HG02852 (cell line): ENCODE results near the gene B4GALNT3.

ENCODE experiments used
- ATAC-seq: cut with Tn5 transposase; IDR thresholded peaks from one replicate; pipeline ENCODE4 v1.9.1; 2021; ENCODE audit warnings: mild to moderate bottlenecking, moderate library complexity; ENCODE audit not compliant: unreplicated experiment

Gene B4GALNT3

GRCh38 chr12:537772-538171 lies 78.0 kb downstream of the B4GALNT3 start:
- no peak for ATAC-seq

DNA sequence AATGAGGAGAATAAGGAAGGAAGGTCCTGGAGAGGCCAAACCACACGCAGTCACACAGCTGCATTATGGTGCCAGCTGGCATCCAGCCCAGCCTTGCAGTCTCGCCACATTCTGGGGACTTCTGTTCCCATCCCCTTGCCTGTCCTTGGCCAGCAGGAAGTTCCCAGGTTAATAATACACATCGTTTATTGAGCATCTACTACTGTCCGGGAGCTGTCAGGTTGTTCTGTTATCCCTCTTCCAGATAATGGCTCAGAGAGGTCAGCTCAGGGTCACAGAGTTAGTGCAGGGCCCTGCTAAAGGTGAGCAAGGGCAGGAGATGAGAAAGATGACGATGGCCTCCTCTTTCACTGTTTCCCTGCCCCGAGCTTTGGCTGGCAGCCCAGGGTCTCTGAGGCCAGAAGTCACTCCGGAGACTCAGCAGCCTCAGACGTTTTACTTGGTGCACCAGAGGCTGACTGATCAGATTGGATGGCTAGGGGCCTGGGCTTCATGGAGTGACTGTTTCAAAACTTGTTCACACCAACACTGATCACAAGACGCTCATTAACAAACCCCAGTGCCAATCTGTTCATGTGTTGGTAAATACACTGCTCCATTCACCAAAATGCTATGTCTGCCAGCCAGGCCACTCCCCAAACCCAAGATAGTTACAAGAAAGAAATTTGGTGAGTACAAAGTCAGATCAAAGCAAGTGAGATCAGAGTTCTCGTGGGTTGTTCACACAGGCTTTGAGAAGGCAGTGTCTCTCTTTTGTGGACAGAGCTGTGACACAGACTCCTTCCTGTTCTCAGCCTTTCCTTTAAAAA lies 79.2 kb downstream of the B4GALNT3 start:
- ATAC-seq, result no peak

DNA sequence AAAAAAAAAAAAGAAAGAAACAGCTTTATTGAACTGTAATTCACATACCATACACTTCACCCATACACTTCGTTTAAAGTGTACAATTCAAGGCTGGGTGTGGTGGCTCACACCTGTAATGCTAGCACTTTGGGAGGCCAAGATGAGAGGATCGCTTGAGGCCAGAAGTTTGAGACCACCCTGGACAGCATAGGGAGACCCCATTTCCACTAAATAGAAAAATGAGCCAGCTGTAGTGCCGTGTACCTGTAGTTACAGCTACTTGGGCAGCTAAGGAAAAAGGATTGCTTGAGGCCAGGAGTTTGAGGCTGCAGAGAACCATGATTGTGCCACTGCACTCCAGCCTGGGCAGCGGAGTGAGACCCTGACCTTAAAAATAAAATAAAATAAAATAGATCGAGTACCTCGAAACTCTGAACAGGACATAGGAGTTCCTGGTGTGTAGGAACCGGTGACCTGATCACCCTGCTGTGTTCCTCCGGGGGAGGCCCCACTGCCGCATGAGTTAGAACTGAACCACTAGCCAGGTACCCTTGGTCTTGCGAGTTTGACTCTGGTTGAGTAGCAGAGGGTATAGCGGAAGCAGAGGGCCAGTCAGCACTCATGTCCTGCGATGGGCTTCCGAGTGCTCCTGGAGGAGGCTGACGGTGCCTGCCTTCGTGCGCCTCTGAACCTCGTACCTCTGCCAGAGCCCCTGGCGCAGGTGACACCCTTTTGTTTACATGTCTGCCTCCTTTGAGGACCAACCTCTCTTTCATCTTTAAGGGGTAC lies 80.0 kb downstream of the B4GALNT3 start:
- ATAC-seq, result no peak

GRCh38 chr12:541676-542324 lies 82.1 kb downstream of the B4GALNT3 start:
- no peak for ATAC-seq

DNA sequence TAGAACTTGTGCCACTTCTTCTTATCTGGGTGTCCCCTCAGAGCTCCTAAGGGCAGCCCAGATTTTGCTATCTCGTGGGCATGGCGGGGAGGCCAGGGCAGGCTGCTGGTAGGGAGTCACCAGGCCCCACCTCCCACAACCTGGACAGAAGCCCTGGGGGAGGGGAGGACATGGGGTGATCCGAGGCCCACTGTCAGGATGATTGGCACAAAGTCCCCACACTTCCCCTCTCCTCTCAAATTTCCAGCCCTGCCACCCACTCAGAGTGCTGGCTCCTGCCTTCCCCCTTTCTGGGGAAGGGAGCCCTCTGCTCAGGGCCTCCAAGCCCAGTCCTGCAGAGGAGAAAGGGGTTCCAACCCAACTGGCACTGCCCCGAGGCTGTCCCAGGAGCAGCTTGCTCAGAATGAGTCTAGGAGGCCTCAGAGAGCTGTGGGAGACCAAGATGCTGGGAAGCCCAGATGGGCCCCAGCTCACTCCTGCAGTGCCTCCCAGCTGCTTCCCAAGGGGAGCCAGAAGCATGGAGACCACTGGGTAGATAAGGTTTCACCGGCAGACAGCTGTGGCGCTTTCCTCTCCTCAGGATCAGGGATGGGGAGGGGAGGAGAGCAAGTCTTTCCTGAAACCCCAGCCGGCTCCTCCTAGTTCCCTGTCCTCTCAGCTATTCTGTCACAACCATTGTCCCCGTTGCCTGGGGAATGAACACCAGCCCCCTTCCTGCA lies 82.8 kb downstream of the B4GALNT3 start:
- no peak for ATAC-seq

DNA sequence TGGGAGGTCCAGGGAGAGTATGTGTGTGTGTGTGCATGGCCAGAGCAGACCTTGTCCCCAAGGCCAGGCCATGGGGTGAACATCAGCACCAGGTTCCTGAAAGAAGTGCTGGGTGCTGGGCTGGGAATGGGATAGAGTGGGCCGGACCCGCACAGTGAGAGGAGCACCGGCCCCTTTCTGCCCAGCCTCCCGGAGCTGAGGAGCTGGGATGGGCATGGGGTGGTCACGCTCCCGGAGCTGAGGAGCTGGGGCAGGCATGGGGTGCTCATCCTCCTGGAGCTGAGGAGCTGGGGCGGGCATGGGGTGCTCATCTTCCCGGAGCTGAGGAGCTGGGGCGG lies 83.3 kb downstream of the B4GALNT3 start:
- no peak for ATAC-seq

GRCh38 chr12:544142-544541 lies 84.4 kb downstream of the B4GALNT3 start:
- ATAC-seq, result no peak

DNA sequence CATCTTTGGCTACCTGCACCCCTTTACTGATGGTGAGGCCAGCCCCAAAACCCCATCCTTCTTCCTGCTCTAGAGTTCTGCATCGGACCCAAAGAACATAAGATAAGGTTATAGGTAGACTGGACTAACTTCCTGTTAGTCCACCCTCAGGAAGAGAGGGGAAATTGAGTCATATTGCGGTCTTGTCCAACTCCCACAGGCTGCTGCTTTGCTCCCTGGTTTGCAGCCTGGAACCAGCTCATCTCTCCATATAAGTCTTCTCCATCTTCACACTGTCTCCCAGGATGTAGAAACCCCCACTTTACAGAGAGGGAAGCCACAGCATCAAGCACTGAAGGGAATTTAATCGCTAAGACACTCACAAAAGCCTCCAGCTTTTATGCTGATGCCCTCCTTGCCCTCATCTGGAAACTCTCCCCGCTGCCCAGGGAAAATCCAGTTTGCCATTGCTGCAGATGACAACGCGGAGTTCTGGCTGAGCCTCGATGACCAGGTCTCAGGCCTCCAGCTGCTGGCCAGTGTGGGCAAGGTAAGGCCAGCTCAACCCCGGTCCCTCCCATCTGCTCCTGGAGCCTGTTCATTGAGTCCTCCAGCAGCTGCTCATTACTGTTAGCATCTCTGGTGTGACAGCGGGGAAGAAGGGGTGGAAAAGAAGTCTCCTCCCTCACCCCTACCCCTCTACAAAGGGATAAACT lies 85.3 kb downstream of the B4GALNT3 start:
- ATAC-seq, result no peak

GRCh38 chr12:545835-546234 lies 86.1 kb downstream of the B4GALNT3 start:
- no peak for ATAC-seq

- no peak for ATAC-seq
These were observed 86.7 kb downstream of the B4GALNT3 start for GRCh38 chr12:546265-546919.

DNA sequence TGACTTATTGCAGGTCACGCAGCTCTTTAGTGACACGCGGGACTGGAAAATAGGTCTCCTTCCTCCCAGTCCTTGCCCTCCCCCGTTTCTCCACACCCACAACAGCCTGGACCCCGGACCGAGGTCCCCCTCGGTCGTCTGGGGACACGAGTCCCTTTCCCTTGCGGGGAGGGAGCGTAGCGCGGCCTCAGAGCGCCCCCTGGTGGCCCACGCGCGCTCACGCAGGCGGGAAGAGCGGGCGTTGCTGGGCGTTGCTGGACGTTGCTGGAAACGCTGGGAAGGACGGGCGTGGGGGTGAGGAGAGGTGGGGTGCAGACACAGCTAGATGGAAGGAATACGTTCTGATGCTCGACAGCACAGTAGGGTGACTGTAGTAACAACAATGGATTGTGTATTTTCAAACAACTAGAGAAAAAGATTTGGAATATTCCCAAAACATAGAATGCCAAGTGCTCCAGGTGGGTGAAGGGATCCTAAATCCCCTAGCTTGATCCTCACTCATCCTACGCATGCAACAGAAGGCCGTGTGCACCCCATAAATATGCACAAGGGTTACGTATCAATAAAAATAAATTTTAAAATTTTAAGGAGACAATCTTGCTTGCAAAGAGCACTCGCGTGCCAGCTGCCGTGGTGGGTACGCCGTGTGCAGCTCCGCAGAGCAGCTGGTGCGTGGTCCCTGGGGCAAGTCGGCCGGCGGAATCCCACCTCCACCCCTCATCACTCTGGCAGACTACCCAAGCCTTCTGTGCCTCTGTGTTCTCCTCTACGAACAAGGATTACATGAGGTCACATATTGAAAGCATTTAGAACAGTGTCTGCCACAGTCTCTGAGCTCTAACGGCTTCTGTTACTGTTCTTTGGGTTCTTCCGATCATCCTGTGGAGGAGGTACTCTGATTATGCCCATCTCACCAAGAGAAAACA lies 87.4 kb downstream of the B4GALNT3 start:
- ATAC-seq, result no peak

DNA sequence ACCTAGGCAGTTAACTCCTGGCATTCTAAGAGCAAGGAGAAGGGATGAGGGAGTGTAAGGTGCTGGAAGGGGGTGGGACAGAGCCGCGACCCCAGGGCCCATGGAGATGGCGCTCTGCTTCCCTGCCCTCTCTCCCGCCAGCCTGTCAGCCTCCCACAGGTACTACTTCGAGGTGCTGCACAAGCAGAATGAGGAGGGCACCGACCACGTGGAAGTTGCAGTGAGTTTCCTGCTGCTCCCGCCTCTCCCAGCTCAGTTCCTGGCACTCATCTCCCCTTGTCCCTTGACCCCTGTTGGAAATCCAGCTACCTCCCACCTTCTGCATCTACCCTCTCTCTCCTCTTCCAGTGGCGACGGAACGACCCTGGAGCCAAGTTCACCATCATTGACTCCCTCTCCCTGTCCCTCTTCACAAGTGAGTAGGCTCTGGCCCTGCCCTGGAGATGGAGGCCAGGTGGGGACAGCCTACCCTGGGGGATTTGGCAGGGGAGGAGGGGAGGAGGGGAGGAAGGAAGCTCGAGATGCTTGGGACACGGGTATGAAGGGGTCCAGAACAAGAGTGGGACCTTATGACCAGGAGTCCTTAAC lies 88.2 kb downstream of the B4GALNT3 start:
- ATAC-seq, result no peak

GRCh38 chr12:549476-550082 lies 89.8 kb downstream of the B4GALNT3 start:
- ATAC-seq, result no peak

- ATAC-seq, result no peak
These were observed 90.9 kb downstream of the B4GALNT3 start for GRCh38 chr12:550473-551260.

GRCh38 chr12:552466-552865 lies 92.7 kb downstream of the B4GALNT3 start:
- ATAC-seq, result no peak

- ATAC-seq, result no peak
These were observed 93.7 kb downstream of the B4GALNT3 start for GRCh38 chr12:553216-554000.

DNA sequence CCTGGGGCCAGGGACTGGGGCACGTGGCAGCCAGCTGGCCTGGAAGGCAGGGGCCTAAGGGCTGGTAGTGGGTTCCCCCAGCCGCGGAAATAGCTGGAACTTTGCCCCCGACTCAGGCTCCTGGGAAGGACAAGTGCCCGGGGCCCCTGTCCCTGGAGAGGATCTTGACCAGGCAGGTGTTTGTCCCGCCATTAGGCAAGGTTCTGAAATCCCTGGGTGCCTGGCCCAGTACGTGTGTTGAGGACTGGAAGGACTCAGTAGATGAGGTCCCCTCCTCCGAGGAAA lies 94.2 kb downstream of the B4GALNT3 start:
- ATAC-seq, result no peak
